ENCODE results near the gene TIAM1.
A peak's percentile ranks its signal among the peaks of the same experiment; 100 is the strongest.

Gene TIAM1

GRCh38 chr21:31173881-31174555, 170.0 kb downstream of the TIAM1 start:
- DNase-seq (ENCODE audit: low spot score): no peak

GRCh38 chr21:31172328-31172727, 171.7 kb downstream of the TIAM1 start:
- no peak for DNase-seq (ENCODE audit: low spot score)

- DNase-seq (ENCODE audit: low spot score): no peak
These were observed 179.1 kb downstream of the TIAM1 start for GRCh38 chr21:31164713-31165694.

GRCh38 chr21:31162827-31163226, 181.2 kb downstream of the TIAM1 start:
- no peak for DNase-seq (ENCODE audit: low spot score)

GRCh38 chr21:31162079-31162699, 181.9 kb downstream of the TIAM1 start:
- DNase-seq (ENCODE audit: low spot score): no peak

- DNase-seq (ENCODE audit: low spot score): no peak
These were observed 182.9 kb downstream of the TIAM1 start for GRCh38 chr21:31161157-31161556.

- DNase-seq (ENCODE audit: low spot score): no peak
These were observed 184.3 kb downstream of the TIAM1 start for GRCh38 chr21:31159808-31160207.

GRCh38 chr21:31158789-31159581, 185.1 kb downstream of the TIAM1 start:
- no peak for DNase-seq (ENCODE audit: low spot score)

GRCh38 chr21:31157756-31158155, 186.3 kb downstream of the TIAM1 start:
- no peak for DNase-seq (ENCODE audit: low spot score)

GRCh38 chr21:31156662-31157061, 187.4 kb downstream of the TIAM1 start:
- DNase-seq (ENCODE audit: low spot score): no peak

- no peak for DNase-seq (ENCODE audit: low spot score)
These were observed 187.9 kb downstream of the TIAM1 start for GRCh38 chr21:31156169-31156568.

GRCh38 chr21:31151156-31152045, 192.7 kb downstream of the TIAM1 start:
- DNase-seq (ENCODE audit: low spot score): no peak

- no peak for DNase-seq (ENCODE audit: low spot score)
These were observed 198.8 kb downstream of the TIAM1 start for GRCh38 chr21:31145274-31145673.

GRCh38 chr21:31143036-31143435, 201.0 kb downstream of the TIAM1 start:
- no peak for DNase-seq (ENCODE audit: low spot score)

GRCh38 chr21:31142600-31142999, 201.5 kb downstream of the TIAM1 start:
- no peak for DNase-seq (ENCODE audit: low spot score)

- DNase-seq (ENCODE audit: low spot score): no peak
These were observed 202.6 kb downstream of the TIAM1 start for GRCh38 chr21:31141389-31142000.

GRCh38 chr21:31140676-31141075, 203.4 kb downstream of the TIAM1 start:
- DNase-seq (ENCODE audit: low spot score): no peak

- no peak for DNase-seq (ENCODE audit: low spot score)
These were observed 204.0 kb downstream of the TIAM1 start for GRCh38 chr21:31140025-31140424.

GRCh38 chr21:31137960-31138359, 206.1 kb downstream of the TIAM1 start:
- DNase-seq (ENCODE audit: low spot score): no peak

GRCh38 chr21:31136891-31137290, 207.2 kb downstream of the TIAM1 start:
- DNase-seq (ENCODE audit: low spot score): peak; percentile 12
